Endothelial cell of umbilical vein (primary cell): Measurements from ENCODE around the gene CNGB1. TPM values are rescaled to one million over a fixed set of nuclear protein-coding genes. Genes with fewer than 3 reads are reported as not detected.

Experiments used
- BruUV-seq: library from RNA; stranded (reverse); fragments of 400-500 nt; replicated peaks from 2 replicates; lab custom pipeline; 2021; lab: Mats Ljungman, UMichigan
- CTCF ChIA-PET: fragments of 300-600, 350-600 bp; sonication (Branson Sonifier 250); formaldehyde crosslinking; loops from one replicate; lab custom pipeline; 2021; ENCODE audit warnings: antibody characterized with exemption, inconsistent platforms; lab: Charles Lee
- POLR2A ChIA-PET: fragments of 300-600, 350-600 bp; sonication (Branson Sonifier 250); formaldehyde crosslinking; loops from one replicate; lab custom pipeline; 2021; ENCODE audit warnings: antibody characterized with exemption, inconsistent platforms; lab: Charles Lee
- DNase-seq: peaks from one replicate; pipeline ENCODE4 v3.0.0-alpha.2; 2011; ENCODE audit warnings: low read depth, low spot score
- FAIRE-seq: peaks from 2 replicates; lab custom pipeline; 2011; peaks lifted over from hg19 to GRCh38; lab: Jason Lieb, UNC
- H2AFZ ChIP-seq: 2 replicates; pipeline ENCODE4 v1.6.0; 2012; ENCODE audit warnings: low read depth, low read length, control low read depth, inconsistent platforms
- H3K27ac ChIP-seq: 2 replicates; pipeline ENCODE4 v1.5.1; 2011; ENCODE audit warnings: low read depth, mild to moderate bottlenecking, control low read depth, low read length, moderate library complexity; ENCODE audit not compliant: insufficient read depth
- H3K27me3 ChIP-seq, 2 experiments: 2 replicates each; pipeline versions ENCODE4 v1.6.0 to v1.6.1; 2011; ENCODE audit warnings: low read length in 2 of 2, mixed read lengths in 1 of 2; ENCODE audit not compliant: control insufficient read depth in 2 of 2, insufficient read depth in 2 of 2
- H3K36me3 ChIP-seq, 2 experiments: 2 replicates in 1 of 2; 3 replicates in 1 of 2; pipeline ENCODE4 v1.5.1; 2011; ENCODE audit warnings: low read length in 2 of 2, mild to moderate bottlenecking in 1 of 2, moderate library complexity in 1 of 2; ENCODE audit not compliant: control insufficient read depth in 2 of 2, insufficient read depth in 2 of 2; ENCODE audit errors: extremely low read depth in 1 of 2
- H3K4me1 ChIP-seq: 3 replicates; pipeline ENCODE4 v1.5.1; 2011; ENCODE audit warnings: mild to moderate bottlenecking, low read length; ENCODE audit not compliant: control insufficient read depth, insufficient read depth; ENCODE audit errors: extremely low read depth
- H3K4me2 ChIP-seq: 2 replicates; pipeline ENCODE4 v1.6.1; 2011; ENCODE audit warnings: low read length, control low read depth, mixed read lengths; ENCODE audit not compliant: insufficient read depth
- H3K4me3 ChIP-seq, 3 experiments: fragments of 200-600 bp in 1 of 3; sonication (generic), shearing (Covaris generic) in 1 of 3; replicated peaks in 1 of 3; 2 replicates each; pipeline ENCODE4 v1.5.1; 2011 to 2016; ENCODE audit warnings: control low read depth in 3 of 3, low read length in 3 of 3, mild to moderate bottlenecking in 2 of 3, inconsistent platforms in 1 of 3, low read depth in 1 of 3, moderate library complexity in 1 of 3; ENCODE audit not compliant: insufficient read depth in 1 of 3
- H3K79me2 ChIP-seq: 2 replicates; pipeline ENCODE4 v1.6.0; 2012; ENCODE audit warnings: low read length, inconsistent platforms; ENCODE audit not compliant: control insufficient read depth, insufficient read depth
- H3K9ac ChIP-seq: replicated peaks from 2 replicates; pipeline ENCODE3; 2011; ENCODE audit warnings: low read length, control low read depth; ENCODE audit not compliant: insufficient read depth; ENCODE audit errors: extremely low read depth
- H3K9me1 ChIP-seq: replicated peaks from 3 replicates; pipeline ENCODE4 v1.6.0; 2011; ENCODE audit warnings: mild to moderate bottlenecking, low read length; ENCODE audit not compliant: control insufficient read depth, insufficient read depth; ENCODE audit errors: extremely low read depth
- H3K9me3 ChIP-seq: replicated peaks from 2 replicates; pipeline ENCODE4 v1.5.1; 2012; ENCODE audit warnings: low read length, inconsistent platforms; ENCODE audit not compliant: control insufficient read depth, insufficient read depth
- H4K20me1 ChIP-seq: replicated peaks from 2 replicates; pipeline ENCODE3; 2011; ENCODE audit warnings: mild to moderate bottlenecking, low read length; ENCODE audit not compliant: control insufficient read depth, insufficient read depth; ENCODE audit errors: extremely low read depth
- CTCF ChIP-seq, 2 donors: IDR thresholded peaks; 1 replicate in 1 of 2; 2 replicates in 1 of 2; pipeline ENCODE4 v1.5.1; 2011; ENCODE audit warnings: low read length in 2 of 2, mild to moderate bottlenecking in 2 of 2, moderate library complexity in 2 of 2, control low read depth in 1 of 2, inconsistent platforms in 1 of 2, low read depth in 1 of 2; ENCODE audit not compliant: insufficient read depth in 1 of 2; ENCODE audit errors: extremely low read depth in 1 of 2
- EZH2 ChIP-seq: IDR thresholded peaks from 2 replicates; pipeline ENCODE4 v1.6.1; 2012; ENCODE audit warnings: borderline replicate concordance, low read depth, mild to moderate bottlenecking, moderate library complexity, low read length, inconsistent platforms; ENCODE audit not compliant: severe bottlenecking
- FOS ChIP-seq: IDR thresholded peaks from 2 replicates; pipeline ENCODE4 v1.6.1; 2011; ENCODE audit warnings: mild to moderate bottlenecking, low read length, moderate library complexity, borderline replicate concordance; ENCODE audit not compliant: insufficient read depth
- GATA2 ChIP-seq: IDR thresholded peaks from 2 replicates; pipeline ENCODE4 v1.7.0; 2011; ENCODE audit warnings: low read depth, mild to moderate bottlenecking, moderate library complexity, mixed read lengths, low read length; ENCODE audit not compliant: insufficient read length, insufficient read depth
- JUN ChIP-seq: IDR thresholded peaks from 2 replicates; pipeline ENCODE4 v1.6.1; 2011; ENCODE audit warnings: borderline replicate concordance, low read depth; ENCODE audit not compliant: insufficient read length, insufficient read depth
- MAX ChIP-seq: IDR thresholded peaks from 2 replicates; pipeline ENCODE4 v1.6.1; 2011; ENCODE audit not compliant: insufficient read depth, insufficient read length
- MYC ChIP-seq: IDR thresholded peaks from one replicate; pipeline ENCODE4 v1.6.1; 2011; ENCODE audit warnings: mild to moderate bottlenecking, low read depth, low read length
- POLR2A ChIP-seq: IDR thresholded peaks from 2 replicates; pipeline ENCODE4 v1.6.1; 2012; ENCODE audit warnings: low read depth, mild to moderate bottlenecking, control low read depth, low read length
- POLR2AphosphoS5 ChIP-seq: IDR thresholded peaks from 2 replicates; pipeline ENCODE4 v1.6.1; 2012; ENCODE audit warnings: low read depth, mild to moderate bottlenecking, control low read depth, low read length, moderate library complexity; ENCODE audit not compliant: insufficient read depth
- dilution Hi-C: fragments of 300-500 bp; cut with MboI; formaldehyde crosslinking; loops from one replicate; pipeline ENCODE4 v1.15.0; 2019; ENCODE audit warnings: low sequenced_read_pairs; ENCODE audit not compliant: extremely low pct_ligation_motif_present
- intact Hi-C: fragments of 100-400 bp; cut with micrococcal nuclease; formaldehyde crosslinking; loops from one replicate; pipeline ENCODE4 v1.10.0; 2022
- polyA plus RNA-seq, 4 experiments: library from polyadenylated mRNA; depleted of rRNA in 3 of 4; stranded (reverse) in 3 of 4; unstranded in 1 of 4; fragments of >200 nt; gene quantifications; 2 replicates each; pipeline versions ENCODE4 v1.2.1 to v1.2.3, GENCODE V29; 2011 to 2012; ENCODE audit warnings: missing spikeins in 1 of 4
- total RNA-seq: library from RNA; stranded (reverse); gene quantifications from 2 replicates; pipeline ENCODE4 v1.2.3, GENCODE V29; 2021

Gene CNGB1
- total and polyA plus RNA-seq, 2 donors (not counting 3 experiments of a cell fraction or from before 2014, with no cell fraction given): not detected

- BruUV-seq: no TSS peak
- H3K9me3 ChIP-seq: no peaks in the 10 kb centered on the region
- H3K36me3 ChIP-seq: no peaks in the 10 kb centered on the region
- no peak overlapping the region for H3K9ac ChIP-seq
- CTCF ChIA-PET: interaction anchor here (0.9 kb wide), 1 partner anchor 14 kb away, joined by 3 read pairs; no protein-coding TSS in a partner anchor
- H3K79me2 ChIP-seq: no peaks in the 10 kb centered on the region
- dilution Hi-C loops: no loop called here
- POLR2A ChIA-PET: no interaction called here
- H3K4me3 ChIP-seq: no peak overlapping the region
- no peaks in the 10 kb centered on the region for H4K20me1 ChIP-seq
- TF ChIP-seq EZH2 (no peak), POLR2A (no peak), CTCF (IDR thresholded peaks at IDR 0.05; ENCODE audit: extremely low read depth in 1 of 2, insufficient read depth in 1 of 2, low read depth in 1 of 2, low read length in 2 of 2) (no peak), JUN (no peak), GATA2 (no peak), MYC (no peak), MAX (no peak), FOS (no peak), POLR2AphosphoS5 (no peak)
- no peak overlapping the region for H3K4me2 ChIP-seq
- H2AFZ ChIP-seq: no peak overlapping the region
- no peaks in the 10 kb centered on the region for H3K4me1 ChIP-seq
- H3K9me1 ChIP-seq: no peaks in the 10 kb centered on the region
- H3K27me3 ChIP-seq: peaks cover 0 to 3% of the 10 kb centered on the region in 2 experiments
- FAIRE-seq: no peak
- no peak overlapping the region for H3K27ac ChIP-seq
- intact Hi-C loops: no loop called here
- DNase-seq: no peak
These were observed 56.4 kb downstream of the CNGB1 start for GRCh38 chr16:57914244-57915173.
